Mammary epithelial cell (primary cell): ENCODE results near the gene ARMH4.

Experiments
- CTCF ChIP-seq, 2 donors: IDR thresholded peaks in 1 of 2; conservative IDR thresholded peaks in 1 of 2; 2 replicates each; pipeline ENCODE4 v1.5.1; 2011 to 2012; ENCODE audit warnings: inconsistent platforms in 2 of 2, low read length in 2 of 2, mild to moderate bottlenecking in 2 of 2, control low read depth in 1 of 2, low read depth in 1 of 2; ENCODE audit not compliant: insufficient read depth in 1 of 2; ENCODE audit errors: extremely low read depth in 1 of 2
- EZH2 ChIP-seq: IDR thresholded peaks from 2 replicates; pipeline ENCODE4 v1.6.1; 2012; ENCODE audit warnings: low read length, inconsistent platforms, borderline replicate concordance

DNA sequence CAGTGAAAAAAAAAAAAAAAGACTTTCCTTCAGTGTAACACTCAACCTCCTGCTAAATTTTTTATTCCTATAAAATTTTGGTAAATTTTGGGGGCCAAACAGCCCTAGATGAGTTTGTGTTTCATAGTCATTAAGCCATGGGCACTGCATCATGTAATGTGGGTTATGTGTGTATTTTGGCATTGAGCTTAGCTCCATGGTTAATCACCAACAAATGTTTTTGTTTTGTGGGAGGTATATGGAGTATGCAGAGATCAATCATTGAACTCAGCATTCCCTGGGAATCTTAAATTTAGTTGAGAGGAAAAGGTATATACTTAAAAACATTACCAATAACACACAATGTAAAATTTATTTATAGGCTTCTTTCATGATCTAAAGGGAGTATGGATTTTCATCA, 8.5 kb upstream of the ARMH4 start:
- no peak for TF ChIP-seq EZH2
- TF ChIP-seq CTCF (conservative IDR thresholded peaks at IDR 0.05 in 1 of 2, IDR thresholded peaks at IDR 0.05 in 1 of 2; ENCODE audit: extremely low read depth in 1 of 2, insufficient read depth in 1 of 2, low read depth in 1 of 2, low read length in 2 of 2) = no peak
